ENCODE measurements around the gene NEIL1. TPM values are rescaled to one million over a fixed set of nuclear protein-coding genes. Genes with fewer than 3 reads are reported as not detected.

Gene NEIL1
- total and polyA plus RNA-seq, 12 donors, result 4.1 to 41.6 (median 8.1) TPM

GRCh38 chr15:75389791-75390382, 43.0 kb downstream of the NEIL1 start:
- no peak overlapping the region for H3K4me3 ChIP-seq
- DNase-seq, result no peak
- ATAC-seq, result no peak
- no peak overlapping the region for H3K27ac ChIP-seq
- WGBS, 2 donors, result 92 to 94% methylated on average over 1 of the region's 1 CpG
- no peaks in the 10 kb centered on the region for H3K27me3 ChIP-seq
- intact Hi-C loops (cut with DNase I), result loop anchor here in 1 of 10 donors (10.0 kb wide), 1 partner anchor 65 kb away; no protein-coding TSS in a partner anchor
- H3K36me3 ChIP-seq, result peaks cover 0 to 100% (median 59%) of the 10 kb centered on the region in 9 donors
- no peaks in the 10 kb centered on the region for H3K9me3 ChIP-seq
- peaks cover 0 to 9% (median 0%) of the 10 kb centered on the region in 9 donors for H3K4me1 ChIP-seq
- TF ChIP-seq, protein P1, sequence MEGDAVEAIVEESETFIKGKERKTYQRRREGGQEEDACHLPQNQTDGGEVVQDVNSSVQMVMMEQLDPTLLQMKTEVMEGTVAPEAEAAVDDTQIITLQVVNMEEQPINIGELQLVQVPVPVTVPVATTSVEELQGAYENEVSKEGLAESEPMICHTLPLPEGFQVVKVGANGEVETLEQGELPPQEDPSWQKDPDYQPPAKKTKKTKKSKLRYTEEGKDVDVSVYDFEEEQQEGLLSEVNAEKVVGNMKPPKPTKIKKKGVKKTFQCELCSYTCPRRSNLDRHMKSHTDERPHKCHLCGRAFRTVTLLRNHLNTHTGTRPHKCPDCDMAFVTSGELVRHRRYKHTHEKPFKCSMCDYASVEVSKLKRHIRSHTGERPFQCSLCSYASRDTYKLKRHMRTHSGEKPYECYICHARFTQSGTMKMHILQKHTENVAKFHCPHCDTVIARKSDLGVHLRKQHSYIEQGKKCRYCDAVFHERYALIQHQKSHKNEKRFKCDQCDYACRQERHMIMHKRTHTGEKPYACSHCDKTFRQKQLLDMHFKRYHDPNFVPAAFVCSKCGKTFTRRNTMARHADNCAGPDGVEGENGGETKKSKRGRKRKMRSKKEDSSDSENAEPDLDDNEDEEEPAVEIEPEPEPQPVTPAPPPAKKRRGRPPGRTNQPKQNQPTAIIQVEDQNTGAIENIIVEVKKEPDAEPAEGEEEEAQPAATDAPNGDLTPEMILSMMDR (IDR thresholded peaks at IDR 0.05), result no peak

DNA sequence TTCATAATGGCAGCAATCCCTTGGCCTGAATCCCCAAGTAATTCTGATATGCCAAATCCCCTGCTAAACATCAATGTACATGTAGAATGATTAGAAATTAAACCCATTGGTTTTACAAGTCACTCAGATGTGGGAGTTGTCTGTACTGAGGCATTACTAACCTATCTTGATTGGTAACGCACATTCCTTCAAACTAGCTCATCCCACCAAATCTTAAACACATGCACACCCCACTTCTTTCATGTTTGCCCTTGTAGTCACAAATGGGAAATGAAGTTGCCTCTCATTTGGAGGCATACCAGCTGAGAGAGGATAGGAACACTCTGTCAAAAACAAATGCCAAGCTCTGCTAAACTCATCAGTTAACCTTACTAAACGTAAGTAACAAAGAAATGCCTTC, 50.7 kb downstream of the NEIL1 start:
- 73 to 74% methylated on average over 2 of the region's 2 CpGs for WGBS, 2 donors
- no peaks in the 10 kb centered on the region for H3K4me1 ChIP-seq
- no peak overlapping the region for H3K27ac ChIP-seq
- peaks cover 0 to 100% (median 62%) of the 10 kb centered on the region in 9 donors for H3K36me3 ChIP-seq
- DNase-seq (no peak), ATAC-seq (no peak)
- H3K9me3 ChIP-seq, result no peaks in the 10 kb centered on the region
- TF ChIP-seq, protein P1 (IDR thresholded peaks at IDR 0.05), result no peak
- no peaks in the 10 kb centered on the region for H3K27me3 ChIP-seq
- intact Hi-C loops (cut with DNase I), result no loop called here
- no peak overlapping the region for H3K4me3 ChIP-seq

DNA sequence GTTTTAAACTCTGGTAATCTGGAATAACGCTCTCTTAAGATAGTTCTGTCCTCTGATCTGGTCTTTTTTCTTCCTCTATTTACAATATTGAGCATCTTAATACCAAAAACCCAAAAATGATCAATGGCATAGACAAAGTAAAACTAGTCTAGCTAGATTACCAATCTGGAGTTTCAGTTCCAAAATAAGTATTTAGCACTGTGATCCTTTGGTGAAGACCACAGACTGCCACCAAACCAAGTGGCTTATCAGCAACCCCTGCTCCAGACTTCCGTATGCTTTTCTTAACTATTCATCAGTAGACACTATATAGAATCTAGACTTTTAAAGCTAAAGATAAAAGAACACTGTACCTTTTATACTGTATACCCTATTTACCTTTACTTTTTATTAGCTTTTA, 57.1 kb downstream of the NEIL1 start:
- ATAC-seq (no peak), DNase-seq (no peak)
- intact Hi-C loops (cut with DNase I), result no loop called here
- no peaks in the 10 kb centered on the region for H3K9me3 ChIP-seq
- H3K27ac ChIP-seq, result no peak overlapping the region
- no peak overlapping the region for H3K4me3 ChIP-seq
- TF ChIP-seq, protein P1 (IDR thresholded peaks at IDR 0.05), result no peak
- peaks cover 0 to 100% (median 65%) of the 10 kb centered on the region in 9 donors for H3K36me3 ChIP-seq
- no peaks in the 10 kb centered on the region for H3K4me1 ChIP-seq
- WGBS, 2 donors, result 88 to 91% methylated on average over 2 of the region's 2 CpGs
- H3K27me3 ChIP-seq, result no peaks in the 10 kb centered on the region

Small RNAs within 50 kb of the gene (microRNA-seq; reads per million reads assigned to microRNA genes)
- 0 reads per million in 2 donors for gene MIR631

Other genes with a start within 250 kb of the NEIL1 start
- 10 to 100 TPM in 9 of 10 donors, 1 to 10 TPM in 1; 6.9 to 23.7 (median 14.8) TPM for gene C15orf39, start 145.2 kb upstream of the NEIL1 start, total RNA-seq
- gene C15orf39, start 145.2 kb upstream of the NEIL1 start, polyA plus RNA-seq, result 1 to 10 TPM; 7.7 to 8.0 TPM
- gene GOLGA6C, start 88.7 kb upstream of the NEIL1 start, total RNA-seq, result not detected
- not detected for gene GOLGA6C, start 88.7 kb upstream of the NEIL1 start, polyA plus RNA-seq
- gene GOLGA6D, start 64.2 kb upstream of the NEIL1 start, total RNA-seq, result under 1 TPM in 1 of 10 donors, not detected in 9; 0.09 TPM
- not detected for gene GOLGA6D, start 64.2 kb upstream of the NEIL1 start, polyA plus RNA-seq
- gene COMMD4, start 11.0 kb upstream of the NEIL1 start, total RNA-seq, result 10 to 100 TPM; 29.0 to 45.6 (median 38.0) TPM
- 10 to 100 TPM; 59.5 to 74.3 TPM for gene COMMD4, start 11.0 kb upstream of the NEIL1 start, polyA plus RNA-seq
- 100 to 1,000 TPM in 9 of 10 donors, 10 to 100 TPM in 1; 90.4 to 128 (median 108) TPM for gene MAN2C1, start 21.6 kb downstream of the NEIL1 start, total RNA-seq
- gene MAN2C1, start 21.6 kb downstream of the NEIL1 start, polyA plus RNA-seq, result 100 to 1,000 TPM in 1 of 2 donors, 10 to 100 TPM in 1; 86.7 to 371 TPM
- gene SIN3A, start 104.7 kb downstream of the NEIL1 start, total RNA-seq, result 10 to 100 TPM; 24.9 to 41.8 (median 29.9) TPM
- 1 to 10 TPM; 7.9 to 8.2 TPM for gene SIN3A, start 104.7 kb downstream of the NEIL1 start, polyA plus RNA-seq
- gene PTPN9, start 232.3 kb downstream of the NEIL1 start, total RNA-seq, result 10 to 100 TPM in 1 of 10 donors, 1 to 10 TPM in 9; 5.8 to 11.0 (median 8.4) TPM
- 1 to 10 TPM; 2.0 to 6.7 TPM for gene PTPN9, start 232.3 kb downstream of the NEIL1 start, polyA plus RNA-seq

Measured in heart right ventricle (tissue), 16 donors.